Fibroblast of pulmonary artery (primary cell): Measurements from ENCODE around the gene OPHN1.
A peak's percentile ranks its signal among the peaks of the same experiment; 100 is the strongest.
"Not testable (repeated sequence)": the region's sequence is repeated elsewhere in the genome, so short reads cannot be mapped to it uniquely, and the experiment has no call there.

ENCODE experiments used
- DNase-seq: peaks from one replicate; pipeline ENCODE4 v3.0.0-alpha.2; 2010; ENCODE audit warnings: low read depth
- H3K4me3 ChIP-seq: replicated peaks from 2 replicates; pipeline ENCODE4 v1.5.1; 2011; ENCODE audit warnings: low read depth, mild to moderate bottlenecking, control low read depth, low read length, moderate library complexity
- TF ChIP-seq, protein P1 (sequence below): IDR thresholded peaks from 2 replicates; pipeline ENCODE4 v1.5.1; 2011; ENCODE audit warnings: mild to moderate bottlenecking, control low read depth, low read length, inconsistent platforms; ENCODE audit errors: missing control alignments

OPHN1 gene

DNA sequence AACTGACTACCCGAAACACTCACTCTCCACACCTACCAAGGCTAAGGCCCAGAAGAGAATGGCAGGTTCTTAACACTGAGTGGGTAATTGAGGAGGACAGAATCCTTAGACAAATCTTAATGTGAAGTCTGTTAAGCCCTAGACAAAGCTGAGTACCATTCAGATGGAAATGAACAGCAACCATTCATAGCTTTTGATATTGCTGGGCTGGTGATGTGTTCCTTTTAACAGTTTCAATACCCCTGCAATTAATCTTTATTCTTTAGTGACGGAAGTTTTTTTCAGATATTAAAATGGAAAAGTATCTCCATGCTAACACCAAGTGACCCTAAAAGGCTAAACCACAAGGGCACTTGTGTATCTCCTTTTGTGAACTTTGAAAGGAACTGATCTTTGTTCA is 334.9 kb downstream of the OPHN1 start:
- DNase-seq: no peak
- TF ChIP-seq, protein P1, sequence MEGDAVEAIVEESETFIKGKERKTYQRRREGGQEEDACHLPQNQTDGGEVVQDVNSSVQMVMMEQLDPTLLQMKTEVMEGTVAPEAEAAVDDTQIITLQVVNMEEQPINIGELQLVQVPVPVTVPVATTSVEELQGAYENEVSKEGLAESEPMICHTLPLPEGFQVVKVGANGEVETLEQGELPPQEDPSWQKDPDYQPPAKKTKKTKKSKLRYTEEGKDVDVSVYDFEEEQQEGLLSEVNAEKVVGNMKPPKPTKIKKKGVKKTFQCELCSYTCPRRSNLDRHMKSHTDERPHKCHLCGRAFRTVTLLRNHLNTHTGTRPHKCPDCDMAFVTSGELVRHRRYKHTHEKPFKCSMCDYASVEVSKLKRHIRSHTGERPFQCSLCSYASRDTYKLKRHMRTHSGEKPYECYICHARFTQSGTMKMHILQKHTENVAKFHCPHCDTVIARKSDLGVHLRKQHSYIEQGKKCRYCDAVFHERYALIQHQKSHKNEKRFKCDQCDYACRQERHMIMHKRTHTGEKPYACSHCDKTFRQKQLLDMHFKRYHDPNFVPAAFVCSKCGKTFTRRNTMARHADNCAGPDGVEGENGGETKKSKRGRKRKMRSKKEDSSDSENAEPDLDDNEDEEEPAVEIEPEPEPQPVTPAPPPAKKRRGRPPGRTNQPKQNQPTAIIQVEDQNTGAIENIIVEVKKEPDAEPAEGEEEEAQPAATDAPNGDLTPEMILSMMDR: no peak
- no peak overlapping the region for H3K4me3 ChIP-seq

DNA sequence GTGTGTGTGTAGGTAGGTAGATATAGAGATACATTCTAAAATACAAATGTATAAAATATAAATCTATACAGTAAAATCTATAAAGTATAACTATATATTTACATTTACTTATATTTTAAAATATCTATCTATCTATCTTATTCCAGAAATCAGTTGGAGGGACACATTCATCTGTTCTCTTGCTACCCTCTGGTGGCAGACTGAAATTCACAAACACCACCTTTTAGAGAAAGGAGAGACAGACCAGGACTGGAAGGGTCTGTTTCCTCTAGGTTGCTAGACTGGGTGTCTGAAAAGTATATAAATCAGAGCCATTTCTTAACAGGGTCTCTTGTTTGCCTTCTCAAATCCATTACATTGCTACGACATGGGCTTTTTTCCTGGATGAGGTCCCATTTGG is 343.0 kb downstream of the OPHN1 start:
- TF ChIP-seq, protein P1: peak; percentile 8
- H3K4me3 ChIP-seq: no peak overlapping the region
- DNase-seq: peak; percentile 8

DNA sequence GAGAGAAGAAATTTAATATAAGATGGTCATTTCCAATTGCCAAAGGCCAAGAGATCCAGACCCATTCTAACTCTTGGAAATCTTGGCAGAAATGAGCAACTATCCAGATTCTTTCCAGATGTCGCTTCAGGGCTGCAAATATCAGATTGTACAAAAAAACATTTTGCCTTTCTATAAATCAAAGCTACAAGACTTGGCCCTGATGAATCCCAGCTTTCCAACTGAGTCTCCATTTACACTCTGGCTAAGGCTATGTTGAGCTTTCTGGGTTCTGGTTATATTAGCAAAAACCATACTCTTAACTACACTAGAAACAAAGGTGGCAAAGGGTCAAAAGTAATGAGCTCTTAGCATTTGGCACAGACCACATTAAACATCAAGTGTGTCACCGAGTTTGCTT is 345.8 kb downstream of the OPHN1 start:
- TF ChIP-seq, protein P1: no peak
- no peak for DNase-seq
- no peak overlapping the region for H3K4me3 ChIP-seq

DNA sequence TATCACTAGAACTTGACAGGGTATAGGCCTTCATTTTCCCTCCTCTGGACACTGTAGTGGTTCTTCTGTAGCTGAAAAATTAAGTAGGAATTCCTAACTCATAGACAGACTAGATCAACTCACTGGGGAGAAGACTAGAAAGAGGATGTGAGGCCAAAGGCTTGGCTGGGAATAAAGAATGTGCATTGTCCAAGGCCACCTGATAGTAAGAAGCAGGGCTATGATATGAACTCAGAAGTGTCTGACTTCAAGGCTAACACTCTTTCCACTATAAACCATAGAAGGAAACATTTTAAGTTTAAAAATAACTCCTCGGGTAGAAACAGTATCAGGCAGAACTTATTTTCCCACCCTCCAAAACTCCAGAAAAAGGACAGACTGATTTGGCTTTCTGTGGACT is 346.6 kb downstream of the OPHN1 start:
- no peak for DNase-seq
- H3K4me3 ChIP-seq: no peak overlapping the region
- TF ChIP-seq, protein P1: no peak

DNA sequence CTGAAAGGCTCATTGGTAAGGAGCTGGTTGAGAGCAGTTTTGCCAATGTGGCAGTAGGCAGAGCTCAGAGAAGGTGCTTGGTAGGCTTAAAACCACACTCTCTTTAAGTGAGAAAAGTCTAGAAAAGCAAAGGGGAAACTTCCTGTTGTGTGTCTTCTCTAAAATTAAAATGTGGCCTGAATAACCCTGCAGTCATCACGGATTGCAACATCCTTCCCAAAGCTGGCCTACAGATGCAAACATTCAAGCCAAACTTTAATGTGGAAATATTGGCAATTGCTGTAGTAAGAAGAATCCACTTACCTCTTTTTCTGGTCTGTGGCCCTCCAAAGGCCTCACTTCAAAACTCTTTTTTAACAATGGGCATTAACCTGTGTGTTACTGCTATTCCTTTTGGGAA is 348.5 kb downstream of the OPHN1 start:
- no peak overlapping the region for H3K4me3 ChIP-seq
- TF ChIP-seq, protein P1: no peak
- DNase-seq: peak; percentile 63

DNA sequence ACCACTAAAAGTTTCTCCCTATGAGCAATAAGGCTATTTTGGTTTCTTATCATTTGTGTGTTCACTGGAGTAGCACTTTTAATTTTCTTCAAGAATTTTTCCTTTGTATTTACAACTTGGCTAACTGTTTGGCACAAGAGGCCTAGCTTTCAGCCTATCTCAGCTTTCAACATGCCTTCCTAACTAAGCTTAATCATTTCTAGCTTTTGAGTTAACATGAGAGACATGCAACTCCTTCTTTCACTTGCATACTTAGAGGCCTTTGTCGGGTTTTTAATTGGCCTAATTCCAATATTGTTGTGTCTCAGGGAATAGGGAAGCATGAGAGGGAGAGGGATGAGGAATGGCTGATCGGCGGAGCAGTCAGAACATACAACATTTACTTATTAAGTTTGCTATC is 349.8 kb downstream of the OPHN1 start:
- no peak overlapping the region for H3K4me3 ChIP-seq
- peak; percentile 52 for DNase-seq
- TF ChIP-seq, protein P1: no peak

DNA sequence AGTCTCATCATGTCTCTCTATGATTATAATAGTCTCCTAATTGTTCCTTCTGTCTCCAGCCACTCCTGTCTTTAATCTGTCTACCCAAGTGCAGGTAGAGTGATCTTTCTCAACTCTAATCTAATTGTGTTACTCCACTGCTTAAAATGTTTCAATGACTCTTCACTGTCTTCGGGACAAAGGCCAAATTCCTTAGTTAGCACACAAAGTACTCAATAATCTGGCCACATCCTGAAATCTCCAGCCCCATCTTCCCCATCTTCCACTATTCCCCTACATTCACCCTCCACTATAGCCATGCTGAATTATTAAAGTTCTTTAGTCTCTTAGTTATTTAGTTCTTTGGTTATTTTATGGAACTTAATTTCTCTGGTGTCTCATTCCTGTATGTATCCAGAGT is 353.3 kb downstream of the OPHN1 start:
- H3K4me3 ChIP-seq: no peak overlapping the region
- TF ChIP-seq, protein P1: no peak
- DNase-seq: no peak

DNA sequence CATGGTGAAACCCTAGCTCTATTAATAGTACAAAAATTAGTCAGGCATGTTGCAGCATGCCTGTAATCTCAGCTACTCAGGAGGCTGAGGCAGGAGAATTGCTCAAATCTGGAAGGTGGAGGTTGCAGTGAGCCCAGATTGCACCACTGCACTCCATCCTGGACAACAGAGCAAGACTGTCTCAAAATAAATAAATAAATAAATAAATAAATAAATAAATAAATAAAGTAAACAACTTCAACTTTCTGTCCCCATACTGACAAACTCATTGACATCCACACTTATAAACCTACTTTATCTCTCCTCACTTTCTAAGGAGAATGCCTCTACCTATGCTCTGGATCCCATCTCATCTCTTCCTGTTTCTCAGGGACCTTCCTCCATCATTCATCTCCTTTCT is 354.5 kb downstream of the OPHN1 start:
- not testable (repeated sequence) for DNase-seq, H3K4me3 ChIP-seq
